ENCODE measurements around the gene MYLK3.

The MYLK3 gene

DNA sequence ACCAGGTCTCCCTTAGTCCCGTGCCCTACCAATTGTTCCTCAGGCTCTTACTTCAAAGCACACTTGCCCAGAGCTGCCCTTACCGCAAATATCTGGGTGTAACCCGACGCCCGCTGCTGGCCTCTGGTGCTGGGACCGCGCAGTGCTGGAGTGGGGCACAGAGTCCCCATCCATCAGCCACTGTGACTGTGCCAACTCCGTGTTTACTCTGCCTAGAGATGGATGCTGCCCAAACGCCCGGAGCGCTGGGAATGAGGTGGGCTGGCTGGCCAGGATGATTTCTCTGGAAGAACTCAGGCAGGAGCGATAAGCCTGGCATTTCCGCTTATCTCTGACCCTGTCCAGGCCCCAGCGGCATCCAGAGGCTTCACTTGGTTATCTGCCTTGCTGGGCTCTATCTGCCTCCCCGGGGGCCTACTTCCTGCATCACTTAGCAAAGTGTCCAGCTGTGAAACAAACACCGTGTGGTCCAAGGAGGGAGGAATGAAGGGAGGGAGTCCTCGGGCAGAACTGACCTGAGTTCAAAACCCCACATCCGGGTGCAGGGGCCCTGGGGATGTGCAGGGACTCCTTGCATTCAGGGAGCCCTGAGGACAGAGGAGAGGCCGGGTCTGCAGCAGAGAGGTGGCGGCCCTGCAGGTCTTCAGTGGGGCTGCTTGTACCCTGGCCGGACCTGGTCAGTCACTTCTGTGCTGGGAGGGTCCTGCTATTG, 9.4 kb upstream of the MYLK3 start:
- no peak for DNase-seq

DNA sequence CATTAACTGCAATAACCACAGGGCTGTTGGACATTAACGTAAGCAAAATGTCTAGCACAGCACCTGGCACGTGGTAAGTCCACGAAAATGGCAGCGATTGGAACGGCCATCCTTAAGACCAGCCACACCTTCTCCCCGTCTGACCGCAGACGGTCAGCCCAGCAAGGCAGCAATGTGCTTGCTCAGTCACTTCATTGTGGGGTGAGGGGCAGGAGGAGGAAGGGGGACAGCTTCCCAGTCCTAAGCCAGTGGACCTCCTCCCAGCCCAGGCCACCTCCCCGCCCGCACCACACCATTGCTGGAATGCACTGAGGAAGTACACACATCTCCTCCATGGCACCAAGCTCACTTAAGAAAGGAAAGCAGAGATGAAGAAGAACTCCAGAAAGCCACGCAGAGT, 8.6 kb upstream of the MYLK3 start:
- no peak for DNase-seq

DNA sequence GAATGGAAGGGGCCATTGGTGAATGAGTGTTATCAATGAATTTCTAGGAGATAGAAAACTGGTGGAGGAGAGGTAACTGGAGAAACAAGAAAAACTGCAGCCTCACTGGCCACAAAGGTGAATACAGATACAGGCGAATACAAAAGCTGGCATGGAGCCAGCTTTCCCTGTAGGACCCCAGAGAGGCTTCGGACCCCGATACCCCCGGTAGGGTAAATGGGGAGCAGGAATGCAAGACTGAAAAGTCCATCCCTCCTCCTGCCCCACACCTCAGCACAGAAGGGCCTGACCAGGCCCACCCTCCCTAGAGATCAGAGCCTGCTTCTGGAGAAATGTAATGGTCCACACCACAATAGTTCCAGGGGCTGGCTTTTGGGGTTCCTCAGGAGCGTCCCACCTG, 4.9 kb upstream of the MYLK3 start:
- no peak for DNase-seq

DNA sequence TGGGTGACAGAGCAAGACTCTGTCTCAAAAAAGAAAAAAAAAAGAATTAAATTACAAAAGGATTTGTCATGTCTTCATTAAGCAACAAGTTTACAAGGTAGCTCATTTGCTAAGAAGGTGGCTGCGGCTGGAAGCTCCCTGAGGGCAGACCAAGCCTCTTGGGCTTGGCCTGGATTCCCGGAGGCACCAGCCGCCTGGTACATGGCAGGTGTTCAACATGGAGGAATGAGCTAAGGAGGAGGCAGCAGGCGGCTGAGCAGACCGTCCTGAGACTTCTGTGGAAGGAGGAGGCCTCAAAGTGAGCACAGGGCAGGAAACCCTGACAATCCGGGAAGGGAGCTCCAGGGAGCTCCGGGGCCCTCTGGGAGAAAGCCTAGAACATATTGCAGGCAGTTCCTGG, 3.2 kb upstream of the MYLK3 start:
- no peak for DNase-seq

DNA sequence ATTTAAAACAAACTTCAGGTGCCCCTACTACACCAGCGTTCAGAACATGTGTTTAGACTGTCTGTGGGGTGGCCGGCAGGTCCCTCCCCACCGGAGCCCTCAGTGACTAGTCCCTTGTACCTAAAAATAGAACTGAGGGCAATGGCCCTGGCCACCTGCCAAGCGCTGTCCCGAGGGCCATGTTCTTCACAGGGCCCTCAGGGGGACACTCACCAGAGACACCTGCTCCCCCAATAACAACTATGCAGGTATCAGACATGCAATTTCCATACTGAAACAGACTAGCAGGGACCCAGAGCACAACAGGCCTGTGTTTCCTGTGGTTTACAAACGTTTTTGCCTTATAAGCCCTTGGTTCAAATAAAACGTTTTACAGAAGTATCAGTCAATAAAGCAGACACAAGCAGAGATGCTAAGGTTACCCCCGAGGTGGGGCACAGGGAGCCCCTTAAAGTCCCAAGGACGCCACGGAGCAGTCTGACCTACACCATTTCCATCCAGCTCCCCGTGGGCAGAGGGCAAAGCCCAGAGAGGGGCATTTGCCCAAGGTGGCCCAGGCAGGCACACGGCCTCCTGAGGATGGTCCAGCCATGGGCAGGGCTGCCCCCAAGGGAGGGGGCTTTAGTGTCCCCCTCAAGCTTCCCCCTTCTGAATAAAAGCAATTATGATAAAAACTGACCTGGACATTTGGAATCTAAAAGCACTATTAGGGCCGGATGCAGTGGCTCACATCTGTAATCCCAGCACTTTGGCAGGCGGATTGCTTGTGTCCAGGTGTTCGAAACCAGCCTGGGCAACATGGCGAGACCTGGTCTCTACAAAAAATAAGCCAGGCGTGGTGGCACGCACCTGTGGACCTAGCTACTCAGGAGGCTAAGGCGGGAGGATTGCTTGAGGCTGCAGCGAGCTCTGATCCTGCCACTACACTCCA, 896 bp upstream of the MYLK3 start:
- DNase-seq = no peak

GRCh38 chr16:46746821-46747776, 1.0 kb downstream of the MYLK3 start:
- DNase-seq = no peak

DNA sequence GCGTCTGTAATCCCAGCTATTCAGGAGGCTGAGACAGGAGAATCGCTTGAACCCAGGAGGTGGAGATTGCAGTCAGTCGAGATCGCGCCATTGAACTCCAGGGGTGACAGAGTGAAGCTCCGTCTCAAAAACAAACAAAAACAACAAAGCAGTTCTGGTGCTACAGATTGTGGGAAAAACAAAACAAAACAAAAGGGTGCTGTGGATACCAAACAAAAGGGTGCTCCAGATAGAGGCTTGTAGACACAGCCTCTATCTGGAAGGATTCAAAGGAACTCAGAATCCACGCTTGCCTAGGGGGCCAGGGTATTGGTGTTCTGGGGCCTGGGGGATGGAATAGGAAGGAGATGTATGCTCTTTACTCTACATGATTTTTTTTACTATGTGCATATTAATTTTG, 2.5 kb downstream of the MYLK3 start:
- DNase-seq = no peak

DNA sequence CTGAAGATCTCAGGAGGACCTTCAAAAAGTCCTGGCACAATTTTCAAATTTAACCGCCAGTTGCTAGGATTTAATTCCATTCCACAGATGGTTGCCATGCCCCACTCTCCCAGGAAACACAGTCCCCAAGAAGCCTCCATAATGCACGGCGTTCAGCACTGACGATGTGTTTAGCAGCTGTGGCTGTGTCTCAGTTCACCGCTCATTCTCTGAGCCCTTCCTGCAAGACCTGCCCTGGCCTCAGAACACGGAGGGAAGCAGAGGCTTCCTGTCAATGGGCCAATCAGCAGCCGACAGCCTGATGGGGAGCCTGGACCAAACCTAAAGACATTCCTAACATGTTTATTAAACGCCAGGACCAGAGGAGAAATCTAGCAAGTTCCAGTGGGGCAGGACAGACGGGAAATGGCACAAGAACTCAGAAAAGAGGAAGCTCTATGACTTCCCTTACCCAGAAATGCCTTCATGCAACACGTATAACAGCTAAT, 4.9 kb downstream of the MYLK3 start:
- no peak for DNase-seq

GRCh38 chr16:46739934-46740333, 8.2 kb downstream of the MYLK3 start:
- no peak for DNase-seq

DNA sequence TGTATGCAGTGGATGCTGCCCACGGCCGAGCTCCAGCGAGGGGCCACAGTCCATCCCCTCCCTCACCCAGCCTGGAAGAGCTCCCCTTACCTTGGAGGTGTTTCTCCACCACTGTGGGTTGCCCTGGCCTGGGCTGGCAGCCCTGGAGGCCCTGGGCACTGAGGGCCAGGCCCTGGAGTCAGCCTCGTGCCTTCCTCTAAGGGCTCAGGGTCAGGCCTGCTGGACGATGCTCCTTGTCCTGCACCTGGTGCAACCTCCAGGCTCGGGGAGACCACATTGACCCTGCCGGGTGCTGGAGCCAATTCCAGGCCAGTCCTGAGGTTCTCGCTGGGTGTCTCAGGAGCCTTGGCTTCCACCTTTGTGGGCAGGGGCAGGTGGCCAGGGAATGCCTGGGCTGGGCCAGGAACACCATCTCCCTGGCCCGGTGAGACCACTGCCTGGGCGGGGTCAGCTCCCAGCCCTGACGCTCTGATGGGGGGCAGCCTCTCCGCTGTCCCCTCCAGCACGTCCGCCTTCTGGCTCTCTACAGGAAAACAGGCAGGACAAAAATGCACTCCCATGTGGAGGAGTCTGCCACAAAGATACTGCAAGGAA, 10.4 kb downstream of the MYLK3 start:
- no peak for DNase-seq

DNA sequence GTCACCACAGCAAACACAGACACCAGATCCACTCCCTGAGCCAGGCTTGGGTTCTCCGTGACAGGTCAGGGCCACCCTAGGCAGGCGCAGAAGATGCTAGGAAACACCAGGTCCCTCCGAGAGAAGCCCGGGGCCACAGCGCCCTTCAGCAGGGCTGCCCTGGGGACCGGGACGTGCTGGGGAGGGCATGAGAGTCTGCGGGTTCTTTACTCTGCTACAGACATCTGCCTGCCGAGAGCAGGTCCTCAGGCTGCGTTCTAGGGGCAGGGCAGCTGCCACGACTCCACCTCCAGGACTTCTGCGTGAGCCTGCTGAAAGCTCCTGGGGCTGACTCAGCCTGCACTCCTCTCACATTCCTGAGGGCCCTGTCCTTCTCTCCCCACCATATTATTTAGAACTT, 11.4 kb downstream of the MYLK3 start:
- no peak for DNase-seq

DNA sequence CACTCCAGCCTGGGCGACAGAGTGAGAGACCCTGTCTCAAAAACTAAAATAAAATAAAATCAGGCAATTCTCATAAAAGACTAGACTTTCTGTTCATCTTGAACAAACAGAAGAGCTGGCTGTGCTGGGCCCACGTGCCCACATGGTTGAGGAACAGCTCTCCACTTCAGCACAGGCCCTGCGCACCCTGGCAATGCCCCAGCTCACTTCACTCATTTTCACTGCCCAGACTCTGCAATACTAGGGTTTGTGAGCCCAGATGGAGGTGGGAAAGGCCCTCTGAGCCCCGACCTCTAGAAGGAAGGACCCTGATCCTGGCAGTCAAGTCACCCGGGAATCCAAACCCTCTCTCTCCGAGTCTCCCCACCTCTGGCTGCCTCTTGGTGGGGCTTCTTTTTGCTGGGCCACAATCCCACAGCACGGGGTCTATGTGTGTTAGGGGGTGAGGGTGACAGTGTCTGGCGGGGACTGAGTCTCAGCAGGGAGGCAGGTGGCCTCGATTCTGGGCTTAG, 14.8 kb downstream of the MYLK3 start:
- no peak for DNase-seq

- no peak for DNase-seq
Observed at GRCh38 chr16:46732561-46732960, 15.6 kb downstream of the MYLK3 start.

DNA sequence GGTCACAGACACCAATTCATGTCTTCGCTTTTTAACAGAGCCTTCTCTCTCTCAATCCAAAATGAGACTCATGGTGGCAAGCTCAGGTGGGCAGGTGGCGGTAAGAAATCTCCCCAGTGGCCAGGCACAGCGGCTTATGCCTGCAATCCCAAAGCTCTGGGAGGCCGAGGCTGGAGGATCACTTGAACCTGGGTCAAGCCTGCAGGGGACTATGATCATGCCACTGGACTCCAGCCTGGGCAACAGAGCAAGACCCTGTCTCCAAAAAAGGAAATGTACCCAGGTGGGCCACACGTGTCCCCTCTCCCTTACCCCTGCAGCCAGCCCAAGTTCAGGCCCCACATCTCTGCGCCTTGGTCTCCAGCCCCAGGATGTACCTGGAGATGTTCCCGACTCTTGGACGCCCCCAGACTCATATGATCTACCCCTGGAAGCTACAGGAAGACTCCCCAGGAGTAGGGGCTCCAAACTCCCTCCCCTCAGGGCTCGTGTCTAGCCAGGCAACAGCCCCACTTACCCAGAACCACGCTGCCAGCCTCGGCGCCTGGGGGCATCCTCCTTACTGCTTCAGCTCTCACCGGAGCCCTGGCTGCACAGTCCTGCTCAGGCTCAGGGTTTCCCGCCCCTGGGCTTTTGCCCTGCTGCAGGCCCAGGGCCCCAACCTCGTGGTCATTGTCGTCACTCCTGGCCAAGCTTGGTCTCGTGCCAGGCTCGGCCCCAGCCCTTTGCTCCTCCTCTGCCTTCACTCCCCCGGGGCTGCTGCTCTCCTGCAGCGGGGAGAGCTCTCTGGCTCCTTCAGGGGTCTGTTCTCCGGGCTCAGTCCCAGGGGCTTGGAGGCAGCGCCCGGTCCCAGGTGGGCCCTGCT, 16.2 kb downstream of the MYLK3 start:
- no peak for DNase-seq

DNA sequence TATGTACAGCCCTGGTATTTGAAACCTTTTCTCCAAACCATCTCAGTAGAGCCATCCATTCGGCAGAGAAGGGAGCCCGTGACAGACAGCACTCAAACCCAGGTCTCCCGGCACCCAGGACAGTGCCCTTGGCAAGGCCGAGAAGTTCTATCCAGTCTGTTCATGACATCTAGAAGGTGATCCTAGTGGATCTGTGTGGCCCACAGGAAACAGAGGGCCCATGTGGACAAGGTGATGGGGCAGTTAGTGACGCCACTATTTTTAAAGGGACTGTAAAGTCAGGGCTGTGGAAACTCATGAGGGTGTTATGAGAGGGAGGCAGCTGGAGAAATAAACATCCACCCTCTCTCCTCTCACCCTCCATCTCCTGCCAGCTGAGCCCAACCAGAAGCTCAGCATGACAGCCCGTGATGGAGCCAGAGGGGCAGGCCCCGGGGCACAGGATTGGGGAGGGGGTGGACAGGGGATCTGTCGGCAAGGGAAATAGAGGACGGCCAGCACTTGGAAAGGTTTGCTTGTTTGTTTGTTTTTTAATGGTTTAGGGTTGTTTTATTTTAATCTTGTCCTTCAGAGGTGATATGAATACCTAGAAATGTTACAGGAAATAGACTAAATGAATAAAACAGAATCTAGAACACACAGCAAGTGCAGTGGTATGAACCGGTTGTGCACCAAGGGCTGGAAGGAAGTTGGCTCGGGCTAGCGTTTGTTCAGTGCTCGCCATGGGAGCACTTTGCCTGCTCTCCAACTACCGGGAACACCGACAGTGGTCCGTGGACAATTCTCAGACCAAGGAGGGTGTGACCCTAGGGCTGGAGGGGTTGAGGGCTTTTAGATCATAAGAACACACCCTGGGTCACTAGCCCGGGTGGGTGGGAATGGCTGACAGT, 17.1 kb downstream of the MYLK3 start:
- no peak for DNase-seq

GRCh38 chr16:46730126-46730525, 18.0 kb downstream of the MYLK3 start:
- DNase-seq = no peak

- no peak for DNase-seq
Observed at GRCh38 chr16:46729326-46729995, 18.7 kb downstream of the MYLK3 start.

- DNase-seq = no peak
Observed at GRCh38 chr16:46728806-46729205, 19.3 kb downstream of the MYLK3 start.

GRCh38 chr16:46727630-46728029, 20.5 kb downstream of the MYLK3 start:
- no peak for DNase-seq

DNA sequence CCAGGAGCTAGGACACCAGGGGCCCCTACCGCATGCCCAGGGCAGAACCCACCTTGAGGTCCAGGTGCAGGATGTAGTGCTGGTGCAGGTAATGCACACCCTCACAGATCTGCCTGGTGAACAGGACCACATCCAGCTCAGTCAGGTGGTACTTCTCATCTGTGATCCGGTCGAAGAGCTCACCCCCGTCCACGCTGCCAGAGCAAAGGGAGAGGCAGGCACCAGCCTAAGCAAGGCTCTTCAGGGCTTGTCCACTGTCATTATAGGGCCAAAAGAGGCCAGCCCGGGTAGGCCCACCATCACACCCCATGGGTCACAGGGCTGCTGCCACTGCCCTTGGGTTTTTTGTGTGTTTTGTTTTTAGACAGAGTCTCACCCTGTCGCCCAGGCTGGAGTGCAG, 21.0 kb downstream of the MYLK3 start:
- DNase-seq = no peak

Measured in NCI-H1694 (cell line).